Ishikawa (cell line): ENCODE measurements around the gene RHOB.

Experiments used
- CEBPB ChIP-seq: IDR thresholded peaks from 2 replicates; pipeline ENCODE4 v1.6.1; 2012
- CREB1 ChIP-seq: IDR thresholded peaks from 2 replicates; pipeline ENCODE4 v1.6.1; 2012; ENCODE audit warnings: low read depth
- EGR1 ChIP-seq: IDR thresholded peaks from 2 replicates; pipeline ENCODE4 v1.6.1; 2012
- EP300 ChIP-seq: IDR thresholded peaks from 2 replicates; pipeline ENCODE4 v1.6.1; 2012; ENCODE audit warnings: borderline replicate concordance
- FOXM1 ChIP-seq: IDR thresholded peaks from 2 replicates; pipeline ENCODE4 v1.6.1; 2012; ENCODE audit warnings: low read depth, borderline replicate concordance
- MAX ChIP-seq: IDR thresholded peaks from 2 replicates; pipeline ENCODE4 v1.6.1; 2012
- NFIC ChIP-seq: IDR thresholded peaks from 2 replicates; pipeline ENCODE4 v1.6.1; 2012
- RAD21 ChIP-seq: IDR thresholded peaks from 2 replicates; pipeline ENCODE4 v1.6.1; 2012; ENCODE audit warnings: low read depth
- REST ChIP-seq: IDR thresholded peaks from 2 replicates; pipeline ENCODE4 v1.6.1; 2012; ENCODE audit warnings: low read depth, mild to moderate bottlenecking
- TAF1 ChIP-seq: IDR thresholded peaks from 2 replicates; pipeline ENCODE4 v1.6.1; 2012; ENCODE audit warnings: low read depth, mild to moderate bottlenecking
- TCF12 ChIP-seq: IDR thresholded peaks from 2 replicates; pipeline ENCODE4 v1.6.1; 2012; ENCODE audit warnings: low read depth
- TEAD4 ChIP-seq: IDR thresholded peaks from 2 replicates; pipeline ENCODE4 v1.6.1; 2012
- USF1 ChIP-seq: IDR thresholded peaks from 2 replicates; pipeline ENCODE4 v1.6.1; 2012
- YY1 ChIP-seq: IDR thresholded peaks from 2 replicates; pipeline ENCODE4 v1.6.1; 2012; ENCODE audit warnings: low read depth
- ZBTB7A ChIP-seq: IDR thresholded peaks from 2 replicates; pipeline ENCODE4 v1.6.1; 2012; ENCODE audit warnings: low read depth

Gene RHOB

GRCh38 chr2:20450201-20450999 lies 3.5 kb downstream of the RHOB start:
- TF ChIP-seq EP300, result no peak
- no peak for TF ChIP-seq CREB1
- no peak for TF ChIP-seq TAF1
- TF ChIP-seq RAD21, result no peak
- no peak for TF ChIP-seq REST
- TF ChIP-seq ZBTB7A, result no peak
- no peak for TF ChIP-seq FOXM1
- TF ChIP-seq YY1, result no peak
- TF ChIP-seq USF1, result no peak
- TF ChIP-seq TEAD4, result no peak
- TF ChIP-seq CEBPB, result no peak
- no peak for TF ChIP-seq NFIC
- TF ChIP-seq TCF12, result no peak
- TF ChIP-seq MAX, result no peak
- no peak for TF ChIP-seq EGR1

GRCh38 chr2:20451000-20451290 lies 4.1 kb downstream of the RHOB start:
- TF ChIP-seq USF1, result no peak
- no peak for TF ChIP-seq CREB1
- no peak for TF ChIP-seq TAF1
- TF ChIP-seq RAD21, result no peak
- TF ChIP-seq TCF12, result no peak
- TF ChIP-seq MAX, result no peak
- no peak for TF ChIP-seq NFIC
- no peak for TF ChIP-seq FOXM1
- TF ChIP-seq REST, result no peak
- no peak for TF ChIP-seq CEBPB
- TF ChIP-seq TEAD4, result no peak
- TF ChIP-seq EP300, result no peak
- TF ChIP-seq ZBTB7A, result no peak
- TF ChIP-seq YY1, result no peak
- no peak for TF ChIP-seq EGR1

- TF ChIP-seq TAF1, result no peak
- no peak for TF ChIP-seq EP300
- TF ChIP-seq TCF12, result no peak
- no peak for TF ChIP-seq FOXM1
- no peak for TF ChIP-seq YY1
- no peak for TF ChIP-seq MAX
- TF ChIP-seq CEBPB, result no peak
- TF ChIP-seq ZBTB7A, result no peak
- no peak for TF ChIP-seq CREB1
- no peak for TF ChIP-seq USF1
Observed at GRCh38 chr2:20451341-20451740, 4.5 kb downstream of the RHOB start.

GRCh38 chr2:20451761-20452499 lies 5.1 kb downstream of the RHOB start:
- TF ChIP-seq TEAD4 (no peak), EGR1 (no peak), YY1 (no peak), USF1 (no peak), REST (no peak), TCF12 (no peak), CEBPB (no peak), CREB1 (no peak), MAX (no peak), EP300 (no peak), TAF1 (no peak)
